ENCODE results near the gene ZDHHC1. TPM values are rescaled to one million over a fixed set of nuclear protein-coding genes. Genes with fewer than 3 reads are reported as not detected.

ZDHHC1 gene
- total and polyA plus RNA-seq, 5 donors from 2014 or later, result 0.60 TPM; not detected in 4

DNA sequence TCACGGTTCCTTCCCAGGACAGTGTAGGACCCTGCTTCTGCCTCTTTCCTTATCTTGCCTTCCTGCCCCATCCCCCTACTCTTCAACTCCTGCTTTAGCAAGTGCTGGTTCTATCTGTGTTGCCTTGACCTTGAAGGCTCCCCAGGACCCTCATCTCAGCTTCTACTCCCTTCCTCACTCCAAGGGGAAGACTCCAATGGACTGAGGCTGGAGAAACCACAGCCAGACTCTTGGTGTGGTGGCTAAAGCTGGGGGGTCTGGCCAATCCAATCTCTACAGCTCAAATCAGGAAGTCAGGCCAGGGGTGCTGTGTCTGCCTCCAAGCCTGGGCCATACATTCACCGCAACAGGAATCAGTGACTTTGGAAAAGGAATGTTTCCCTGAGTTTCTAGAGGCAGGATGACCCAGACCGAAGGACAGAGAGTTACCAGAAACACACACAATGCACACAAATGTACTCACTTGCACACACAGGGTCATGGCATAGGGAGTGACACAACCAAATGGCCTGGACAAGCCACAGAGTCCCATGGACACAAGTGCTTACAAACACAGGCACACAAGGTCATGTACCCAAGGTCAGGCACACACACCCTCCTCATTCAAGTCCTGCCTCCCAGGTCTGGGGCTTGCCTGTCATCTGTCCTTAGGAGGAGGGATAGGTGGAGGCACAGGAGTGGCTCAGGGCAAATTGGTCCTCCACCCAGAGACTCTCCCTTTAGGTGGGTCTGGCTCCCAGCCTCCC lies 12.9 kb upstream of the ZDHHC1 start:
- H3K9me3 ChIP-seq (ENCODE audit: control insufficient read depth in 2 of 2, low read length in 2 of 2), result no peaks in the 10 kb centered on the region
- Mint-ChIP-seq H3K27me3 (peaks cover 60% of the 10 kb centered on the region), H3K27ac (no peak overlapping the region), H3K4me3 (peak overlapping the region; percentile 44 to 69 (median 56)), H3K9me3 (peaks cover 0 to 1% (median 0%) of the 10 kb centered on the region in 7 donors), H3K4me1 (peaks cover 0 to 15% (median 2%) of the 10 kb centered on the region in 4 donors), H3K36me3 (peaks cover 4% of the 10 kb centered on the region)
- H3K4me3 ChIP-seq (ENCODE audit: low read depth, low read length), result no peak overlapping the region
- DNase-seq (no peak), ATAC-seq (ENCODE audit: low read depth in 2 of 2) (no peak)
- H3K27ac ChIP-seq (ENCODE audit: insufficient read depth, low read length, poor library complexity, severe bottlenecking), result no peak overlapping the region
- H3K36me3 ChIP-seq (ENCODE audit: control insufficient read depth, insufficient read depth, low read length), result no peaks in the 10 kb centered on the region
- peaks cover 14% of the 10 kb centered on the region for H3K27me3 ChIP-seq (ENCODE audit: control insufficient read depth, insufficient read depth, low read length)
- peaks cover 14% of the 10 kb centered on the region for H3K4me1 ChIP-seq (ENCODE audit: control insufficient read depth, insufficient read depth, low read length, poor library complexity, severe bottlenecking)

DNA sequence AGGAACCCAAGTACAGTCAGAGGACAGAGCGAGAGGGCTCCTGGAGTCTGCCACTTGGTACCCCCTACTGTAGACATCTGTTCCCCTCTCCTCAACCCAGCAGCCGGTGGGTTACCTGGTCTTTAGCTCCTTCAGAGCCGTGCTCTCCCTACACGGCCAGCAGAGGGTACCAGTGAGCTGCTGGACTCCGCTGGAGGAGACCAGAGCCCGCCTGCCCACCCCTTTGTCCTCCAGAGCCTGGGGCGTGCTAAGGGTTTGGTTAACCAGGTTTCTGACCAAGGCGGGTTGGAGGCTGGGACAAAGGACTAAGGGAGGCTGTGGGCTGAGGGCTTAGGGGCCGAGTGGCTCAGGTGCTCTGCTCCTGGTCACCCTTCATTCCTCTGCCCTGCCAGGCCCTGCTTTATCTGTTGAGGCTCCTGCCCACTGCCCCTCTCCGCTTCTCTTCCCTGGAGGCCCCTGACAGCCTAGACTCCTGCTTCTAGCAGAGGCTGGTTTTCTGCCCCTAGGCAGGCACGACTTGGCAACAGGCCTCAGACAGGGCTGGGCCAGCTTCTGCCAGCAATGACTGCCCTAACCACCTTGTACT lies 12.0 kb upstream of the ZDHHC1 start:
- Histone ChIP-seq H3K36me3 (ENCODE audit: control insufficient read depth, insufficient read depth, low read length) (no peaks in the 10 kb centered on the region), H3K27me3 (ENCODE audit: control insufficient read depth, insufficient read depth, low read length) (peaks cover 14% of the 10 kb centered on the region), H3K9me3 (ENCODE audit: control insufficient read depth in 2 of 2, low read length in 2 of 2) (no peaks in the 10 kb centered on the region), H3K4me1 (ENCODE audit: control insufficient read depth, insufficient read depth, low read length, poor library complexity, severe bottlenecking) (peaks cover 14% of the 10 kb centered on the region), H3K4me3 (ENCODE audit: low read depth, low read length) (no peak overlapping the region), H3K27ac (ENCODE audit: insufficient read depth, low read length, poor library complexity, severe bottlenecking) (no peak overlapping the region)
- Mint-ChIP-seq H3K27me3 (peaks cover 67% of the 10 kb centered on the region), H3K9me3 (peaks cover 0 to 1% (median 0%) of the 10 kb centered on the region in 7 donors), H3K4me3 (no peak overlapping the region), H3K27ac (no peak overlapping the region), H3K36me3 (peaks cover 4% of the 10 kb centered on the region), H3K4me1 (peaks cover 0 to 15% (median 2%) of the 10 kb centered on the region in 4 donors)
- ATAC-seq (ENCODE audit: low read depth in 2 of 2) (peak; percentile 27 to 43), DNase-seq (peak in 2 of 3 donors; percentile 19 to 45)

DNA sequence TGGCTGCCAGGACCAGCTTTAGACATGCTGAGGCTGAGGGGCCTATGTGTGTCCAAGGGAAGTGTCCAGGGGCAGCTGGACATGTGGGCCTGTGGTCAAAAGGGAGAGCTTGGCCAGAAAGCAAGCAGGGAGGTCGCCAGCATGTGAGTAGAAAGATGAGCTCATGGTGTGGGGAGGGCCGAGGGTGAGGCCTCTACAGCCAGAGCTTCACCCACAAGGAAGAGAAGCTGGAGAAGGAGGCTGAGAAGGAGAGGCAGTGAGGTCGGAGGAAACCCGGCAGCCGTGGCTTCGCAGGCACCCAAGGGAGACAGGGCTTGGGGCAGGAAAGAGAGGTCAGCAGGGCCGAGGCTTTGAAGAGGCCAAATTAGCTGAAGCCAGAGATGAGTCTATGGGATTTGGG lies 10.7 kb upstream of the ZDHHC1 start:
- Histone ChIP-seq H3K9me3 (ENCODE audit: control insufficient read depth in 2 of 2, low read length in 2 of 2) (no peaks in the 10 kb centered on the region), H3K4me1 (ENCODE audit: control insufficient read depth, insufficient read depth, low read length, poor library complexity, severe bottlenecking) (peaks cover 14% of the 10 kb centered on the region), H3K4me3 (ENCODE audit: low read depth, low read length) (no peak overlapping the region), H3K27me3 (ENCODE audit: control insufficient read depth, insufficient read depth, low read length) (peaks cover 14% of the 10 kb centered on the region), H3K27ac (ENCODE audit: insufficient read depth, low read length, poor library complexity, severe bottlenecking) (no peak overlapping the region), H3K36me3 (ENCODE audit: control insufficient read depth, insufficient read depth, low read length) (no peaks in the 10 kb centered on the region)
- H3K4me1 Mint-ChIP-seq, result peaks cover 0 to 12% (median 2%) of the 10 kb centered on the region in 4 donors
- DNase-seq (no peak), ATAC-seq (ENCODE audit: low read depth in 2 of 2) (no peak)
- H3K27me3 Mint-ChIP-seq, result peaks cover 68% of the 10 kb centered on the region
- H3K4me3 Mint-ChIP-seq, result peak overlapping the region in 2 of 4 donors; percentile 4 to 52
- H3K9me3 Mint-ChIP-seq, result peaks cover 0 to 1% (median 0%) of the 10 kb centered on the region in 7 donors
- no peaks in the 10 kb centered on the region for H3K36me3 Mint-ChIP-seq
- peak overlapping the region in 1 of 3 donors; percentile 5 for H3K27ac Mint-ChIP-seq

DNA sequence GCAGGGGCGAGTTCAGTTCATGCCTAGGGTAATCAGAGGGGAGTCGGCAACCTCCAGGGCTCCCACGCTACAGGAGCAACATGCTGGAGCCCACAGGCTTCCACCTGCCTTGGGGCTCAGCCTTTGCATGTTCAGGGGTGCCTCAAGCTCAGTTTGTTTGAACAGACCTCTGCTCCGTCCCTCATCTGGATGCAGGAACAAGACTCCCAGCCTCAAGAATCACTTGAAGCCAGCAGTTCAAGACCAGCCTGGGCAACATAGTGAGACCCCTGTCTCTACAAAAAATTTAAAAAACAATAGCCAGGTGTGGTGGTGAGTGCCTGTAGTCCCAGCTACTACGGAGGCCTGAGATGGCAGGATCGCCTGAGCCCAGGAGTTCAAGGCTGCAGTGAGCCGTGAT lies 9.7 kb upstream of the ZDHHC1 start:
- ATAC-seq (ENCODE audit: low read depth in 2 of 2) (no peak), DNase-seq (no peak)
- H3K4me3 Mint-ChIP-seq, result no peak overlapping the region
- no peak overlapping the region for H3K27ac ChIP-seq (ENCODE audit: insufficient read depth, low read length, poor library complexity, severe bottlenecking)
- peaks cover 12% of the 10 kb centered on the region for H3K27me3 ChIP-seq (ENCODE audit: control insufficient read depth, insufficient read depth, low read length)
- H3K9me3 ChIP-seq (ENCODE audit: control insufficient read depth in 2 of 2, low read length in 2 of 2), result no peaks in the 10 kb centered on the region
- H3K36me3 ChIP-seq (ENCODE audit: control insufficient read depth, insufficient read depth, low read length), result no peaks in the 10 kb centered on the region
- no peak overlapping the region for H3K4me3 ChIP-seq (ENCODE audit: low read depth, low read length)
- H3K27me3 Mint-ChIP-seq, result peaks cover 76% of the 10 kb centered on the region
- H3K4me1 ChIP-seq (ENCODE audit: control insufficient read depth, insufficient read depth, low read length, poor library complexity, severe bottlenecking), result peaks cover 8% of the 10 kb centered on the region
- no peaks in the 10 kb centered on the region for H3K36me3 Mint-ChIP-seq
- peaks cover 0 to 1% (median 0%) of the 10 kb centered on the region in 7 donors for H3K9me3 Mint-ChIP-seq
- H3K4me1 Mint-ChIP-seq, result peaks cover 0 to 8% (median 2%) of the 10 kb centered on the region in 4 donors
- H3K27ac Mint-ChIP-seq, result no peak overlapping the region

DNA sequence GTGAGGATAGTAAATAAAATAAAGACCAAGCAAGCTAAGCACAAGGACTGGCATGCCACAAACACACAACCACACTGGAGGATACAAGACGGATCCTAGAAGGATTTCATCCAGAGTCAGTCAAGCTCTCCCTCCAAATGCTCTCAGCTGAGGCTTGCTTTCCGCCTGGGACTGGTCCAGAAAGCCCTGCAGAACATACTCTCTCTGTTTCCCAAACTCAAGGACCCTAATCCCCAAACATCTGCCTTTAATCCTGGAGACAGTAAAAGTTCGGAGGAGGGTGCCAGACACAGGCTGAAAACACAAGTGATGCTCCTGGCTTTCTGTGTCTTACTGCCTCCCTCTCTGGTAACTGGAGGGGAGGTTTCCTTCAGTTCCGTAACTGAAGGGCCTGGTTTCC lies 9.3 kb upstream of the ZDHHC1 start:
- H3K9me3 Mint-ChIP-seq, result peaks cover 0 to 1% (median 0%) of the 10 kb centered on the region in 7 donors
- H3K27ac Mint-ChIP-seq, result no peak overlapping the region
- no peak overlapping the region for H3K4me3 Mint-ChIP-seq
- ATAC-seq (ENCODE audit: low read depth in 2 of 2) (no peak), DNase-seq (no peak)
- H3K36me3 Mint-ChIP-seq, result no peaks in the 10 kb centered on the region
- Histone ChIP-seq H3K27ac (ENCODE audit: insufficient read depth, low read length, poor library complexity, severe bottlenecking) (no peak overlapping the region), H3K36me3 (ENCODE audit: control insufficient read depth, insufficient read depth, low read length) (no peaks in the 10 kb centered on the region), H3K4me3 (ENCODE audit: low read depth, low read length) (no peak overlapping the region), H3K9me3 (ENCODE audit: control insufficient read depth in 2 of 2, low read length in 2 of 2) (no peaks in the 10 kb centered on the region), H3K4me1 (ENCODE audit: control insufficient read depth, insufficient read depth, low read length, poor library complexity, severe bottlenecking) (peaks cover 6% of the 10 kb centered on the region), H3K27me3 (ENCODE audit: control insufficient read depth, insufficient read depth, low read length) (peaks cover 12% of the 10 kb centered on the region)
- H3K4me1 Mint-ChIP-seq, result peaks cover 0 to 8% (median 2%) of the 10 kb centered on the region in 4 donors
- H3K27me3 Mint-ChIP-seq, result peaks cover 76% of the 10 kb centered on the region

DNA sequence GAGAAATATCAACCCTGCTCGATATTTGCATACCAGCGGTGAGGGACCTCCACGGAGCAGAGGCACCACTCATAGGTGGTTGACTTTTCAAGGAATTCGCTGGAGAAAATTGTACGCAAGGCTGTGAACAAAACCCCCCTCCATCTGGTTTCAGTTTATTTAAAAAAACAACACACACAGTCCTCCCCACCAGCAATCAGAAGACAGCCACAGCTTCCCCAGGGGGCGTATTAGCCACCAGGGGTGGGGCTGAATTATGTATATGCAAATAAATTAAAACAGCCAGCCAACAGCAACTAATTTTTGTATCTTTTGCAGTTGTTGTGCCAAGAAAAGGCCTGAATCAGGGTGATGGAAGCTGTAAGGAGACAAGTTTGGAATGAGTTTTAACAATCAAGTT lies 8.8 kb upstream of the ZDHHC1 start:
- H3K27ac Mint-ChIP-seq, result no peak overlapping the region
- H3K9me3 Mint-ChIP-seq, result peaks cover 0 to 1% (median 0%) of the 10 kb centered on the region in 7 donors
- peaks cover 71% of the 10 kb centered on the region for H3K27me3 Mint-ChIP-seq
- Histone ChIP-seq H3K27me3 (ENCODE audit: control insufficient read depth, insufficient read depth, low read length) (peaks cover 12% of the 10 kb centered on the region), H3K4me3 (ENCODE audit: low read depth, low read length) (no peak overlapping the region), H3K9me3 (ENCODE audit: control insufficient read depth in 2 of 2, low read length in 2 of 2) (no peaks in the 10 kb centered on the region), H3K27ac (ENCODE audit: insufficient read depth, low read length, poor library complexity, severe bottlenecking) (no peak overlapping the region), H3K4me1 (ENCODE audit: control insufficient read depth, insufficient read depth, low read length, poor library complexity, severe bottlenecking) (peaks cover under 1% of the 10 kb centered on the region), H3K36me3 (ENCODE audit: control insufficient read depth, insufficient read depth, low read length) (no peaks in the 10 kb centered on the region)
- H3K4me1 Mint-ChIP-seq, result peaks cover 0 to 4% (median 0%) of the 10 kb centered on the region in 4 donors
- no peak overlapping the region for H3K4me3 Mint-ChIP-seq
- H3K36me3 Mint-ChIP-seq, result no peaks in the 10 kb centered on the region
- ATAC-seq (ENCODE audit: low read depth in 2 of 2), result no peak
- no peak for DNase-seq

DNA sequence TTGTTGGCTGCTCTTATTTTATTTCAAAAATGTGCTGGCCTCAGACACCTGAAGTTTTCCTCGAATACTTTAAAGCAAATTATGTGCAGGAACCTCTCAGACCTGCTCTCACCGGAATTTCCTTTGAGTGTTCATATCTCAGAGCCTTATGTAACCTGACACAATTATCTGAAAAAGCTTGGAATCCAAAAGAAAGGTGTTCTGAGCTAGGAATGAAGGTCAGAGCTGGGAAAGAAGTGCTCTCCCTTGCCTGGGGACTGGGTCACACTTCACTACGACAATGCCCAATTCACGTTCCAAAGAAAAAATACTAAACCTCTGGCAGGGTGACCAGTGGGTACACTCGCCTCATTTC lies 8.0 kb upstream of the ZDHHC1 start:
- no peak for DNase-seq
- Mint-ChIP-seq H3K27me3 (peaks cover 69% of the 10 kb centered on the region), H3K9me3 (peaks cover 0 to 1% (median 0%) of the 10 kb centered on the region in 7 donors), H3K4me3 (no peak overlapping the region), H3K27ac (no peak overlapping the region), H3K36me3 (no peaks in the 10 kb centered on the region), H3K4me1 (no peaks in the 10 kb centered on the region)
- H3K27ac ChIP-seq (ENCODE audit: insufficient read depth, low read length, poor library complexity, severe bottlenecking), result no peak overlapping the region
- no peaks in the 10 kb centered on the region for H3K9me3 ChIP-seq (ENCODE audit: control insufficient read depth in 2 of 2, low read length in 2 of 2)
- H3K4me1 ChIP-seq (ENCODE audit: control insufficient read depth, insufficient read depth, low read length, poor library complexity, severe bottlenecking), result no peaks in the 10 kb centered on the region
- ATAC-seq (ENCODE audit: low read depth in 2 of 2), result no peak
- no peak overlapping the region for H3K4me3 ChIP-seq (ENCODE audit: low read depth, low read length)
- no peaks in the 10 kb centered on the region for H3K36me3 ChIP-seq (ENCODE audit: control insufficient read depth, insufficient read depth, low read length)
- H3K27me3 ChIP-seq (ENCODE audit: control insufficient read depth, insufficient read depth, low read length), result peaks cover 12% of the 10 kb centered on the region

Data from CD4-positive, CD25-positive, alpha-beta regulatory T cell (primary cell).